Islet precursor cell (in vitro differentiated cells): ENCODE data around the gene POM121L2.

Experiments used
- DNase-seq: peaks from one replicate; pipeline ENCODE4 v3.0.0-alpha.2; 2018

POM121L2 gene

GRCh38 chr6:27312146-27312949, at the start of gene POM121L2:
Gene POM121L2, minus strand, starts transcription at chr6:27312273. Its CDS starts 103 bp downstream, at chr6:27312170.
- DNase-seq: peak; percentile 88

- no peak for DNase-seq
Observed at GRCh38 chr6:27359231-27359630, 47.2 kb upstream of the POM121L2 start.

- DNase-seq: no peak
Observed at GRCh38 chr6:27358786-27359185, 46.7 kb upstream of the POM121L2 start.

- no peak for DNase-seq
Observed at GRCh38 chr6:27352850-27353249, 40.8 kb upstream of the POM121L2 start.

- no peak for DNase-seq
Observed at GRCh38 chr6:27334141-27334540, 22.1 kb upstream of the POM121L2 start.

- DNase-seq: no peak
Observed at GRCh38 chr6:27333642-27334040, 21.6 kb upstream of the POM121L2 start.

- DNase-seq: peak; percentile 84
Observed at GRCh38 chr6:27332692-27333641, 20.9 kb upstream of the POM121L2 start.

- no peak for DNase-seq
Observed at GRCh38 chr6:27327023-27327738, 15.1 kb upstream of the POM121L2 start.

GRCh38 chr6:27321901-27322300, 9.8 kb upstream of the POM121L2 start:
- no peak for DNase-seq

GRCh38 chr6:27321370-27321769, 9.3 kb upstream of the POM121L2 start:
- DNase-seq: no peak

- DNase-seq: no peak
Observed at GRCh38 chr6:27318973-27319372, 6.9 kb upstream of the POM121L2 start.

GRCh38 chr6:27314046-27314445, 2.0 kb upstream of the POM121L2 start:
- no peak for DNase-seq

GRCh38 chr6:27312950-27313271, 838 bp upstream of the POM121L2 start:
- DNase-seq: no peak

GRCh38 chr6:27311806-27312145, 297 bp downstream of the POM121L2 start:
- no peak for DNase-seq

GRCh38 chr6:27303613-27304272, 8.3 kb downstream of the POM121L2 start:
- no peak for DNase-seq

- peak; percentile 77 for DNase-seq
Observed at GRCh38 chr6:27297857-27298730, 14.0 kb downstream of the POM121L2 start.

GRCh38 chr6:27297484-27297856, 14.6 kb downstream of the POM121L2 start:
- no peak for DNase-seq

- peak; percentile 89 for DNase-seq
Observed at GRCh38 chr6:27296106-27296783, 15.8 kb downstream of the POM121L2 start.

GRCh38 chr6:27295301-27296079, 16.6 kb downstream of the POM121L2 start:
- DNase-seq: peak; percentile 70

- no peak for DNase-seq
Observed at GRCh38 chr6:27294409-27294808, 17.7 kb downstream of the POM121L2 start.
